Endothelial cell of umbilical vein (primary cell): ENCODE measurements around the gene BEND4. TPM values are rescaled to one million over a fixed set of nuclear protein-coding genes. Genes with fewer than 3 reads are reported as not detected.

Experiments
- BruUV-seq: library from RNA; stranded (reverse); fragments of 400-500 nt; replicated peaks from 2 replicates; lab custom pipeline; 2021; lab: Mats Ljungman, UMichigan
- CTCF ChIA-PET: fragments of 300-600, 350-600 bp; sonication (Branson Sonifier 250); formaldehyde crosslinking; loops from one replicate; lab custom pipeline; 2021; ENCODE audit warnings: antibody characterized with exemption, inconsistent platforms; lab: Charles Lee
- POLR2A ChIA-PET: fragments of 300-600, 350-600 bp; sonication (Branson Sonifier 250); formaldehyde crosslinking; loops from one replicate; lab custom pipeline; 2021; ENCODE audit warnings: antibody characterized with exemption, inconsistent platforms; lab: Charles Lee
- DNase-seq: peaks from one replicate; pipeline ENCODE4 v3.0.0-alpha.2; 2011; ENCODE audit warnings: low read depth, low spot score
- FAIRE-seq: peaks from 2 replicates; lab custom pipeline; 2011; peaks lifted over from hg19 to GRCh38; lab: Jason Lieb, UNC
- H2AFZ ChIP-seq: 2 replicates; pipeline ENCODE4 v1.6.0; 2012; ENCODE audit warnings: low read depth, low read length, control low read depth, inconsistent platforms
- H3K27ac ChIP-seq: 2 replicates; pipeline ENCODE4 v1.5.1; 2011; ENCODE audit warnings: low read depth, mild to moderate bottlenecking, control low read depth, low read length, moderate library complexity; ENCODE audit not compliant: insufficient read depth
- H3K27me3 ChIP-seq, 2 experiments: 2 replicates each; pipeline versions ENCODE4 v1.6.0 to v1.6.1; 2011; ENCODE audit warnings: low read length in 2 of 2, mixed read lengths in 1 of 2; ENCODE audit not compliant: control insufficient read depth in 2 of 2, insufficient read depth in 2 of 2
- H3K36me3 ChIP-seq, 2 experiments: 2 replicates in 1 of 2; 3 replicates in 1 of 2; pipeline ENCODE4 v1.5.1; 2011; ENCODE audit warnings: low read length in 2 of 2, mild to moderate bottlenecking in 1 of 2, moderate library complexity in 1 of 2; ENCODE audit not compliant: control insufficient read depth in 2 of 2, insufficient read depth in 2 of 2; ENCODE audit errors: extremely low read depth in 1 of 2
- H3K4me1 ChIP-seq: 3 replicates; pipeline ENCODE4 v1.5.1; 2011; ENCODE audit warnings: mild to moderate bottlenecking, low read length; ENCODE audit not compliant: control insufficient read depth, insufficient read depth; ENCODE audit errors: extremely low read depth
- H3K4me2 ChIP-seq: 2 replicates; pipeline ENCODE4 v1.6.1; 2011; ENCODE audit warnings: low read length, control low read depth, mixed read lengths; ENCODE audit not compliant: insufficient read depth
- H3K4me3 ChIP-seq, 3 experiments: fragments of 200-600 bp in 1 of 3; sonication (generic), shearing (Covaris generic) in 1 of 3; replicated peaks in 1 of 3; 2 replicates each; pipeline ENCODE4 v1.5.1; 2011 to 2016; ENCODE audit warnings: control low read depth in 3 of 3, low read length in 3 of 3, mild to moderate bottlenecking in 2 of 3, inconsistent platforms in 1 of 3, low read depth in 1 of 3, moderate library complexity in 1 of 3; ENCODE audit not compliant: insufficient read depth in 1 of 3
- H3K79me2 ChIP-seq: 2 replicates; pipeline ENCODE4 v1.6.0; 2012; ENCODE audit warnings: low read length, inconsistent platforms; ENCODE audit not compliant: control insufficient read depth, insufficient read depth
- H3K9ac ChIP-seq: replicated peaks from 2 replicates; pipeline ENCODE3; 2011; ENCODE audit warnings: low read length, control low read depth; ENCODE audit not compliant: insufficient read depth; ENCODE audit errors: extremely low read depth
- H3K9me1 ChIP-seq: replicated peaks from 3 replicates; pipeline ENCODE4 v1.6.0; 2011; ENCODE audit warnings: mild to moderate bottlenecking, low read length; ENCODE audit not compliant: control insufficient read depth, insufficient read depth; ENCODE audit errors: extremely low read depth
- H3K9me3 ChIP-seq: replicated peaks from 2 replicates; pipeline ENCODE4 v1.5.1; 2012; ENCODE audit warnings: low read length, inconsistent platforms; ENCODE audit not compliant: control insufficient read depth, insufficient read depth
- H4K20me1 ChIP-seq: replicated peaks from 2 replicates; pipeline ENCODE3; 2011; ENCODE audit warnings: mild to moderate bottlenecking, low read length; ENCODE audit not compliant: control insufficient read depth, insufficient read depth; ENCODE audit errors: extremely low read depth
- CTCF ChIP-seq, 2 donors: IDR thresholded peaks; 1 replicate in 1 of 2; 2 replicates in 1 of 2; pipeline ENCODE4 v1.5.1; 2011; ENCODE audit warnings: low read length in 2 of 2, mild to moderate bottlenecking in 2 of 2, moderate library complexity in 2 of 2, control low read depth in 1 of 2, inconsistent platforms in 1 of 2, low read depth in 1 of 2; ENCODE audit not compliant: insufficient read depth in 1 of 2; ENCODE audit errors: extremely low read depth in 1 of 2
- EZH2 ChIP-seq: IDR thresholded peaks from 2 replicates; pipeline ENCODE4 v1.6.1; 2012; ENCODE audit warnings: borderline replicate concordance, low read depth, mild to moderate bottlenecking, moderate library complexity, low read length, inconsistent platforms; ENCODE audit not compliant: severe bottlenecking
- FOS ChIP-seq: IDR thresholded peaks from 2 replicates; pipeline ENCODE4 v1.6.1; 2011; ENCODE audit warnings: mild to moderate bottlenecking, low read length, moderate library complexity, borderline replicate concordance; ENCODE audit not compliant: insufficient read depth
- GATA2 ChIP-seq: IDR thresholded peaks from 2 replicates; pipeline ENCODE4 v1.7.0; 2011; ENCODE audit warnings: low read depth, mild to moderate bottlenecking, moderate library complexity, mixed read lengths, low read length; ENCODE audit not compliant: insufficient read length, insufficient read depth
- JUN ChIP-seq: IDR thresholded peaks from 2 replicates; pipeline ENCODE4 v1.6.1; 2011; ENCODE audit warnings: borderline replicate concordance, low read depth; ENCODE audit not compliant: insufficient read length, insufficient read depth
- MAX ChIP-seq: IDR thresholded peaks from 2 replicates; pipeline ENCODE4 v1.6.1; 2011; ENCODE audit not compliant: insufficient read depth, insufficient read length
- MYC ChIP-seq: IDR thresholded peaks from one replicate; pipeline ENCODE4 v1.6.1; 2011; ENCODE audit warnings: mild to moderate bottlenecking, low read depth, low read length
- POLR2A ChIP-seq: IDR thresholded peaks from 2 replicates; pipeline ENCODE4 v1.6.1; 2012; ENCODE audit warnings: low read depth, mild to moderate bottlenecking, control low read depth, low read length
- POLR2AphosphoS5 ChIP-seq: IDR thresholded peaks from 2 replicates; pipeline ENCODE4 v1.6.1; 2012; ENCODE audit warnings: low read depth, mild to moderate bottlenecking, control low read depth, low read length, moderate library complexity; ENCODE audit not compliant: insufficient read depth
- dilution Hi-C: fragments of 300-500 bp; cut with MboI; formaldehyde crosslinking; loops from one replicate; pipeline ENCODE4 v1.15.0; 2019; ENCODE audit warnings: low sequenced_read_pairs; ENCODE audit not compliant: extremely low pct_ligation_motif_present
- intact Hi-C: fragments of 100-400 bp; cut with micrococcal nuclease; formaldehyde crosslinking; loops from one replicate; pipeline ENCODE4 v1.10.0; 2022
- polyA plus RNA-seq, 4 experiments: library from polyadenylated mRNA; depleted of rRNA in 3 of 4; stranded (reverse) in 3 of 4; unstranded in 1 of 4; fragments of >200 nt; gene quantifications; 2 replicates each; pipeline versions ENCODE4 v1.2.1 to v1.2.3, GENCODE V29; 2011 to 2012; ENCODE audit warnings: missing spikeins in 1 of 4
- total RNA-seq: library from RNA; stranded (reverse); gene quantifications from 2 replicates; pipeline ENCODE4 v1.2.3, GENCODE V29; 2021

BEND4 gene
- total and polyA plus RNA-seq, 2 donors (not counting 3 experiments of a cell fraction or from before 2014, with no cell fraction given) = 0.01 to 0.27 TPM

GRCh38 chr4:42101446-42101975, 50.9 kb downstream of the BEND4 start:
- DNase-seq (no peak), FAIRE-seq (no peak)
- Histone ChIP-seq H3K9me1 (no peaks in the 10 kb centered on the region), H3K36me3 (no peaks in the 10 kb centered on the region), H3K4me1 (no peaks in the 10 kb centered on the region), H3K4me3 (no peak overlapping the region), H3K79me2 (no peaks in the 10 kb centered on the region), H3K27ac (no peak overlapping the region), H3K27me3 (peaks cover 2 to 8% of the 10 kb centered on the region in 2 experiments), H4K20me1 (no peaks in the 10 kb centered on the region), H3K4me2 (no peak overlapping the region), H2AFZ (no peak overlapping the region), H3K9ac (no peak overlapping the region), H3K9me3 (no peaks in the 10 kb centered on the region)
- intact Hi-C loops (no loop called here), dilution Hi-C loops (no loop called here)
- TF ChIP-seq JUN (no peak), CTCF (IDR thresholded peaks at IDR 0.05; ENCODE audit: extremely low read depth in 1 of 2, insufficient read depth in 1 of 2, low read depth in 1 of 2, low read length in 2 of 2) (no peak), POLR2A (no peak), GATA2 (no peak), EZH2 (no peak), POLR2AphosphoS5 (no peak), MYC (no peak), MAX (no peak), FOS (no peak)
- POLR2A ChIA-PET = no interaction called here
- CTCF ChIA-PET = no interaction called here
- no TSS peak for BruUV-seq
